ENCODE data around the gene HK2. TPM values are rescaled to one million over a fixed set of nuclear protein-coding genes. Genes with fewer than 3 reads are reported as not detected.
"Not testable (repeated sequence)": the region's sequence is repeated elsewhere in the genome, so short reads cannot be mapped to it uniquely, and the experiment has no call there.

Gene HK2
- polyA plus RNA-seq, 2 donors: 11.8 to 18.0 TPM

- Histone ChIP-seq H3K27me3 (ENCODE audit: control insufficient read depth in 1 of 2, insufficient read depth in 2 of 2, low read length in 2 of 2) (no peaks in the 10 kb centered on the region), H3K36me3 (ENCODE audit: control insufficient read depth in 2 of 2, insufficient read depth in 2 of 2, low read length in 1 of 2) (no peaks in the 10 kb centered on the region), H3K27ac (ENCODE audit: low read depth in 2 of 2, low read length in 1 of 2) (no peak overlapping the region), H3K9me3 (ENCODE audit: control insufficient read depth in 2 of 2, insufficient read depth in 1 of 2, low read depth in 1 of 2, low read length in 1 of 2) (no peaks in the 10 kb centered on the region), H3K4me3 (ENCODE audit: low read depth in 1 of 2, low read length in 2 of 2) (no peak overlapping the region), H3K4me1 (ENCODE audit: control insufficient read depth in 2 of 2, insufficient read depth in 2 of 2, low read length in 1 of 2) (no peaks in the 10 kb centered on the region)
- 76 to 85% methylated on average over 3 of the region's 3 CpGs for WGBS, 2 donors
Observed at GRCh38 chr2:74902281-74902860, 68.4 kb downstream of the HK2 start.

- Histone ChIP-seq H3K9me3 (ENCODE audit: control insufficient read depth in 2 of 2, insufficient read depth in 1 of 2, low read depth in 1 of 2, low read length in 1 of 2) (no peaks in the 10 kb centered on the region), H3K4me1 (ENCODE audit: control insufficient read depth in 2 of 2, insufficient read depth in 2 of 2, low read length in 1 of 2) (no peaks in the 10 kb centered on the region), H3K27me3 (ENCODE audit: control insufficient read depth in 1 of 2, insufficient read depth in 2 of 2, low read length in 2 of 2) (no peaks in the 10 kb centered on the region), H3K4me3 (ENCODE audit: low read depth in 1 of 2, low read length in 2 of 2) (no peak overlapping the region), H3K27ac (ENCODE audit: low read depth in 2 of 2, low read length in 1 of 2) (no peak overlapping the region), H3K36me3 (ENCODE audit: control insufficient read depth in 2 of 2, insufficient read depth in 2 of 2, low read length in 1 of 2) (no peaks in the 10 kb centered on the region)
- WGBS, 2 donors: 90 to 93% methylated on average over 5 of the region's 5 CpGs
Observed at GRCh38 chr2:74906395-74906794, 72.5 kb downstream of the HK2 start.

- not testable (repeated sequence) for H3K9me3 ChIP-seq (ENCODE audit: control insufficient read depth in 2 of 2, insufficient read depth in 1 of 2, low read depth in 1 of 2, low read length in 1 of 2)
- WGBS, 2 donors: 79 to 86% methylated on average over 5 of the region's 5 CpGs
Observed at GRCh38 chr2:74907560-74907959, 73.6 kb downstream of the HK2 start.

GRCh38 chr2:74908748-74909444 lies 75.0 kb downstream of the HK2 start:
- WGBS, 2 donors: 28 to 31% methylated on average over 31 of the region's 31 CpGs
- no peak overlapping the region for H3K27ac ChIP-seq (ENCODE audit: low read depth in 2 of 2, low read length in 1 of 2)
- H3K27me3 ChIP-seq (ENCODE audit: control insufficient read depth in 1 of 2, insufficient read depth in 2 of 2, low read length in 2 of 2): no peaks in the 10 kb centered on the region
- H3K4me3 ChIP-seq (ENCODE audit: low read depth in 1 of 2, low read length in 2 of 2): peak overlapping the region in 1 of 2 donors; percentile 2
- no peaks in the 10 kb centered on the region for H3K36me3 ChIP-seq (ENCODE audit: control insufficient read depth in 2 of 2, insufficient read depth in 2 of 2, low read length in 1 of 2)
- no peaks in the 10 kb centered on the region for H3K4me1 ChIP-seq (ENCODE audit: control insufficient read depth in 2 of 2, insufficient read depth in 2 of 2, low read length in 1 of 2)
- no peaks in the 10 kb centered on the region for H3K9me3 ChIP-seq (ENCODE audit: control insufficient read depth in 2 of 2, insufficient read depth in 1 of 2, low read depth in 1 of 2, low read length in 1 of 2)

More at GRCh38 chr2:74907560-74907959, 73.6 kb downstream of the HK2 start:
- not testable (repeated sequence) for H3K27me3 ChIP-seq (ENCODE audit: control insufficient read depth in 1 of 2, insufficient read depth in 2 of 2, low read length in 2 of 2); H3K27ac ChIP-seq (ENCODE audit: low read depth in 2 of 2, low read length in 1 of 2); H3K36me3 ChIP-seq (ENCODE audit: control insufficient read depth in 2 of 2, insufficient read depth in 2 of 2, low read length in 1 of 2); H3K4me3 ChIP-seq (ENCODE audit: low read depth in 1 of 2, low read length in 2 of 2); H3K4me1 ChIP-seq (ENCODE audit: control insufficient read depth in 2 of 2, insufficient read depth in 2 of 2, low read length in 1 of 2)

GRCh38 chr2:74910245-74910644 lies 76.3 kb downstream of the HK2 start:
- Histone ChIP-seq H3K27ac (ENCODE audit: low read depth in 2 of 2, low read length in 1 of 2) (no peak overlapping the region), H3K4me1 (ENCODE audit: control insufficient read depth in 2 of 2, insufficient read depth in 2 of 2, low read length in 1 of 2) (no peaks in the 10 kb centered on the region), H3K9me3 (ENCODE audit: control insufficient read depth in 2 of 2, insufficient read depth in 1 of 2, low read depth in 1 of 2, low read length in 1 of 2) (no peaks in the 10 kb centered on the region), H3K27me3 (ENCODE audit: control insufficient read depth in 1 of 2, insufficient read depth in 2 of 2, low read length in 2 of 2) (no peaks in the 10 kb centered on the region), H3K4me3 (ENCODE audit: low read depth in 1 of 2, low read length in 2 of 2) (no peak overlapping the region), H3K36me3 (ENCODE audit: control insufficient read depth in 2 of 2, insufficient read depth in 2 of 2, low read length in 1 of 2) (no peaks in the 10 kb centered on the region)
- 78 to 82% methylated on average over 1 of the region's 1 CpG for WGBS, 2 donors

GRCh38 chr2:74911061-74911460 lies 77.1 kb downstream of the HK2 start:
- no peak overlapping the region for H3K4me3 ChIP-seq (ENCODE audit: low read depth in 1 of 2, low read length in 2 of 2)
- H3K36me3 ChIP-seq (ENCODE audit: control insufficient read depth in 2 of 2, insufficient read depth in 2 of 2, low read length in 1 of 2): no peaks in the 10 kb centered on the region
- H3K27me3 ChIP-seq (ENCODE audit: control insufficient read depth in 1 of 2, insufficient read depth in 2 of 2, low read length in 2 of 2): no peaks in the 10 kb centered on the region
- no peaks in the 10 kb centered on the region for H3K4me1 ChIP-seq (ENCODE audit: control insufficient read depth in 2 of 2, insufficient read depth in 2 of 2, low read length in 1 of 2)
- no peak overlapping the region for H3K27ac ChIP-seq (ENCODE audit: low read depth in 2 of 2, low read length in 1 of 2)
- no peaks in the 10 kb centered on the region for H3K9me3 ChIP-seq (ENCODE audit: control insufficient read depth in 2 of 2, insufficient read depth in 1 of 2, low read depth in 1 of 2, low read length in 1 of 2)
- WGBS, 2 donors: 60 to 69% methylated on average over 4 of the region's 4 CpGs

- Histone ChIP-seq H3K27ac (ENCODE audit: low read depth in 2 of 2, low read length in 1 of 2) (no peak overlapping the region), H3K36me3 (ENCODE audit: control insufficient read depth in 2 of 2, insufficient read depth in 2 of 2, low read length in 1 of 2) (no peaks in the 10 kb centered on the region), H3K4me3 (ENCODE audit: low read depth in 1 of 2, low read length in 2 of 2) (no peak overlapping the region), H3K27me3 (ENCODE audit: control insufficient read depth in 1 of 2, insufficient read depth in 2 of 2, low read length in 2 of 2) (no peaks in the 10 kb centered on the region), H3K9me3 (ENCODE audit: control insufficient read depth in 2 of 2, insufficient read depth in 1 of 2, low read depth in 1 of 2, low read length in 1 of 2) (no peaks in the 10 kb centered on the region), H3K4me1 (ENCODE audit: control insufficient read depth in 2 of 2, insufficient read depth in 2 of 2, low read length in 1 of 2) (peaks cover 2 to 4% of the 10 kb centered on the region in 2 donors)
- WGBS, 2 donors: 67 to 72% methylated on average over 4 of the region's 4 CpGs
Observed at GRCh38 chr2:74915743-74916142, 81.8 kb downstream of the HK2 start.

- WGBS, 2 donors: 64 to 70% methylated on average over 2 of the region's 2 CpGs
Observed at GRCh38 chr2:74916394-74916793, 82.5 kb downstream of the HK2 start.

GRCh38 chr2:74917702-74918619 lies 84.0 kb downstream of the HK2 start:
- Histone ChIP-seq H3K4me1 (ENCODE audit: control insufficient read depth in 2 of 2, insufficient read depth in 2 of 2, low read length in 1 of 2) (peaks cover 2 to 4% of the 10 kb centered on the region in 2 donors), H3K27ac (ENCODE audit: low read depth in 2 of 2, low read length in 1 of 2) (no peak overlapping the region), H3K36me3 (ENCODE audit: control insufficient read depth in 2 of 2, insufficient read depth in 2 of 2, low read length in 1 of 2) (no peaks in the 10 kb centered on the region), H3K4me3 (ENCODE audit: low read depth in 1 of 2, low read length in 2 of 2) (no peak overlapping the region), H3K27me3 (ENCODE audit: control insufficient read depth in 1 of 2, insufficient read depth in 2 of 2, low read length in 2 of 2) (no peaks in the 10 kb centered on the region), H3K9me3 (ENCODE audit: control insufficient read depth in 2 of 2, insufficient read depth in 1 of 2, low read depth in 1 of 2, low read length in 1 of 2) (no peaks in the 10 kb centered on the region)
- WGBS, 2 donors: 78 to 81% methylated on average over 20 of the region's 20 CpGs

More at GRCh38 chr2:74916394-74916793, 82.5 kb downstream of the HK2 start:
- H3K4me3 ChIP-seq (ENCODE audit: low read depth in 1 of 2, low read length in 2 of 2): no peak overlapping the region
- H3K4me1 ChIP-seq (ENCODE audit: control insufficient read depth in 2 of 2, insufficient read depth in 2 of 2, low read length in 1 of 2): peaks cover 2 to 4% of the 10 kb centered on the region in 2 donors
- H3K27ac ChIP-seq (ENCODE audit: low read depth in 2 of 2, low read length in 1 of 2): no peak overlapping the region
- no peaks in the 10 kb centered on the region for H3K9me3 ChIP-seq (ENCODE audit: control insufficient read depth in 2 of 2, insufficient read depth in 1 of 2, low read depth in 1 of 2, low read length in 1 of 2)
- H3K27me3 ChIP-seq (ENCODE audit: control insufficient read depth in 1 of 2, insufficient read depth in 2 of 2, low read length in 2 of 2): no peaks in the 10 kb centered on the region
- no peaks in the 10 kb centered on the region for H3K36me3 ChIP-seq (ENCODE audit: control insufficient read depth in 2 of 2, insufficient read depth in 2 of 2, low read length in 1 of 2)
